ENCODE data around the gene THBS4.

GRCh38 chr5:80116000-80116399, 80.9 kb downstream of the THBS4 start:
- no peak for TF ChIP-seq EZH2 (IDR thresholded peaks at IDR 0.05; ENCODE audit: insufficient read depth, poor library complexity, severe bottlenecking)
- no peak for TF ChIP-seq EZH2phosphoT487 (IDR thresholded peaks at IDR 0.05; ENCODE audit: insufficient read depth, low read depth)
